Fibroblast of villous mesenchyme (primary cell): Measurements from ENCODE around the gene NPFFR1. TPM values are rescaled to one million over a fixed set of nuclear protein-coding genes. Genes with fewer than 3 reads are reported as not detected.

Experiments used
- DNase-seq: peaks from one replicate; pipeline ENCODE4 v3.0.0-alpha.2; 2010; ENCODE audit warnings: low read depth
- H3K4me3 ChIP-seq: 2 replicates; pipeline ENCODE4 v1.5.1; 2011; ENCODE audit warnings: low read depth, mild to moderate bottlenecking, low read length
- total RNA-seq: library from RNA; depleted of rRNA; stranded (reverse); fragments of >200 nt; gene quantifications from 2 replicates; pipeline ENCODE4 v1.2.3, GENCODE V29; 2012
- TF ChIP-seq, protein P1 (sequence below): IDR thresholded peaks from 2 replicates; pipeline ENCODE4 v1.5.1; 2012; ENCODE audit warnings: low read depth, mild to moderate bottlenecking, low read length; ENCODE audit not compliant: insufficient read depth

The NPFFR1 gene
- total RNA-seq, 1 donor = not detected

- TF ChIP-seq, protein P1, sequence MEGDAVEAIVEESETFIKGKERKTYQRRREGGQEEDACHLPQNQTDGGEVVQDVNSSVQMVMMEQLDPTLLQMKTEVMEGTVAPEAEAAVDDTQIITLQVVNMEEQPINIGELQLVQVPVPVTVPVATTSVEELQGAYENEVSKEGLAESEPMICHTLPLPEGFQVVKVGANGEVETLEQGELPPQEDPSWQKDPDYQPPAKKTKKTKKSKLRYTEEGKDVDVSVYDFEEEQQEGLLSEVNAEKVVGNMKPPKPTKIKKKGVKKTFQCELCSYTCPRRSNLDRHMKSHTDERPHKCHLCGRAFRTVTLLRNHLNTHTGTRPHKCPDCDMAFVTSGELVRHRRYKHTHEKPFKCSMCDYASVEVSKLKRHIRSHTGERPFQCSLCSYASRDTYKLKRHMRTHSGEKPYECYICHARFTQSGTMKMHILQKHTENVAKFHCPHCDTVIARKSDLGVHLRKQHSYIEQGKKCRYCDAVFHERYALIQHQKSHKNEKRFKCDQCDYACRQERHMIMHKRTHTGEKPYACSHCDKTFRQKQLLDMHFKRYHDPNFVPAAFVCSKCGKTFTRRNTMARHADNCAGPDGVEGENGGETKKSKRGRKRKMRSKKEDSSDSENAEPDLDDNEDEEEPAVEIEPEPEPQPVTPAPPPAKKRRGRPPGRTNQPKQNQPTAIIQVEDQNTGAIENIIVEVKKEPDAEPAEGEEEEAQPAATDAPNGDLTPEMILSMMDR = no peak
- no peak overlapping the region for H3K4me3 ChIP-seq
- DNase-seq = no peak
These were observed 8.2 kb upstream of the NPFFR1 start for GRCh38 chr10:70292004-70292403.

GRCh38 chr10:70289739-70290138 is 5.9 kb upstream of the NPFFR1 start:
- no peak for DNase-seq
- TF ChIP-seq, protein P1 = no peak
- H3K4me3 ChIP-seq = no peak overlapping the region

GRCh38 chr10:70286616-70287015 is 2.8 kb upstream of the NPFFR1 start:
- TF ChIP-seq, protein P1 = no peak
- no peak for DNase-seq
- no peak overlapping the region for H3K4me3 ChIP-seq

GRCh38 chr10:70285476-70285831 is 1.6 kb upstream of the NPFFR1 start:
- TF ChIP-seq, protein P1 = no peak
- no peak overlapping the region for H3K4me3 ChIP-seq
- DNase-seq = no peak

DNA sequence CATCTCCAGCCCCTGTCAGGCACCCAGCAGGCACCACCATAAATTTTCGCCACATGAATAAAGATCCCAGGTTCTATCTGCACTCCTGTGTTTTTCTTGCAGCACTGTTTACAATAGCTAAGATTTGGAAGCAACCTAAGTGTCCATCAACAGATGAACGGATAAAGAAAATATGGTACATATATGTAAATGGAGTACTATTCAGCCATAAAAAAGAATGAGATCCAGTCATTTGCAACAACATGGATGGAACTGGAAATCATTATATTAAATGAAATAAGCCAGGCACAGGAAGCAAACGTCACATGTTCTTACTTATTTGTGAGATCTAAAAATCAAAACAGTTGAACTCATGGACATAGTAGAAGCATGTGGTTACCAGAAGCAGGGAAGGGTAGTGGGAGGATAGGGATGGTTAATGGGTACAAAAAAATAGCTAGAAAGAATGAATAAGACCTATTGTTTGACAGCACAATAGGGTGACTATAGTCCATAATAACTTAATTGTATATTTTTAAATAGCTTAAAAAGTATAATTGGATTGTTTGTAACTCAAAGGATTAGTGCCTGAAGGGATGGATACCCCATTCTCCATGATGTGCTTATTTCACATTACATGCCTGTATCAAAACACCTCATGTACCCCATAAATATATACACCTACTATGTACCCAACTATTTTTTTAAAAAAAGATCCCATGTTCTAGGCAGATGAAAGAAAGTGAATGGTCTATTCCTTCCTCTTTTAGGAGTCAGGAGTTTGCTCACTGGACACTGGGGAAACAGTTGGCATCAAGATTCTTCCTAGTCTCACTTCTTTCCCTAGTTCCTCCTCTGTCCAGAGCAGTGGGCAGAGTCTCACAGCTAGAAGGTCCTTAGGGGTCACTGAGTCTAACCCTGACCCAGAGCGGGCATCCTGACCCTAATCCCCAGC is 1.0 kb upstream of the NPFFR1 start:
- no peak for DNase-seq
- H3K4me3 ChIP-seq = no peak overlapping the region
- TF ChIP-seq, protein P1 = no peak

DNA sequence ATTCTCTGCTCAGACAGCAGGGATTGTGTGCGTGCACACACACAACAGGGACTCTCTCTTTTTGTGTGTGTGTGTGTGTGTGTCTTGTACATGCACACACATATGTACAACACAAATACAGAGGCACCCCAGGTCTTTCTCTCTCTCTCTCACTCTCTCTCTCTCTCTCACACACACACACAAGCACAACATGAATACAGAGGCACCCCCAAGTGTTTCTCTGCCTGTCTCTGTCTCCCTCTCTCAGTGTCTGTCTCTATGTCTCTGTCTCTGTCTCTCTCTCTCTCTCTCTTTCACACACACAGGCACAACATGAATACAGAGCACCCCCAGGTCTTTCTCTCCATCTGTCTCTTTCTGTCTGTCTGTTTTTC is 746 bp downstream of the NPFFR1 start:
- DNase-seq = no peak
- H3K4me3 ChIP-seq = no peak overlapping the region
- TF ChIP-seq, protein P1 = no peak
